ENCODE data around the gene IL4R.

Gene IL4R

GRCh38 chr16:27330542-27330941, 16.8 kb downstream of the IL4R start:
- DNase-seq = no peak

GRCh38 chr16:27332105-27332504, 18.3 kb downstream of the IL4R start:
- no peak for DNase-seq

- no peak for DNase-seq
Measured at GRCh38 chr16:27333104-27333503, 19.3 kb downstream of the IL4R start.

- no peak for DNase-seq
Measured at GRCh38 chr16:27333549-27333948, 19.8 kb downstream of the IL4R start.

GRCh38 chr16:27334192-27334764, 20.5 kb downstream of the IL4R start:
- no peak for DNase-seq

- no peak for DNase-seq
Measured at GRCh38 chr16:27334838-27335237, 21.1 kb downstream of the IL4R start.

GRCh38 chr16:27335349-27336053, 21.7 kb downstream of the IL4R start:
- DNase-seq = no peak

- no peak for DNase-seq
Measured at GRCh38 chr16:27337024-27337423, 23.2 kb downstream of the IL4R start.

GRCh38 chr16:27339180-27339579, 25.4 kb downstream of the IL4R start:
- DNase-seq = no peak

- DNase-seq = no peak
Measured at GRCh38 chr16:27340654-27341053, 26.9 kb downstream of the IL4R start.

- no peak for DNase-seq
Measured at GRCh38 chr16:27341549-27341948, 27.8 kb downstream of the IL4R start.

GRCh38 chr16:27341971-27342370, 28.2 kb downstream of the IL4R start:
- DNase-seq = no peak

GRCh38 chr16:27344721-27345120, 30.9 kb downstream of the IL4R start:
- DNase-seq = no peak

GRCh38 chr16:27345201-27345600, 31.4 kb downstream of the IL4R start:
- DNase-seq = no peak

GRCh38 chr16:27346819-27347218, 33.0 kb downstream of the IL4R start:
- no peak for DNase-seq

- DNase-seq = no peak
Measured at GRCh38 chr16:27347930-27348685, 34.3 kb downstream of the IL4R start.

GRCh38 chr16:27349276-27349675, 35.5 kb downstream of the IL4R start:
- DNase-seq = no peak

GRCh38 chr16:27350006-27350405, 36.2 kb downstream of the IL4R start:
- DNase-seq = no peak

- DNase-seq = no peak
Measured at GRCh38 chr16:27351989-27352388, 38.2 kb downstream of the IL4R start.

GRCh38 chr16:27353853-27354252, 40.1 kb downstream of the IL4R start:
- no peak for DNase-seq

GRCh38 chr16:27355610-27356009, 41.8 kb downstream of the IL4R start:
- peak in 2 of 5 donors; percentile 23 to 47 for DNase-seq

- no peak for DNase-seq
Measured at GRCh38 chr16:27356794-27357193, 43.0 kb downstream of the IL4R start.

- no peak for DNase-seq
Measured at GRCh38 chr16:27359051-27359450, 45.3 kb downstream of the IL4R start.

GRCh38 chr16:27359615-27360014, 45.8 kb downstream of the IL4R start:
- DNase-seq = no peak
